Measurements from ENCODE around the gene SLC1A1. TPM values are rescaled to one million over a fixed set of nuclear protein-coding genes. Genes with fewer than 3 reads are reported as not detected.

Gene SLC1A1
- total and polyA plus RNA-seq, 7 donors, result 3.3 to 7.5 (median 5.2) TPM

- TF ChIP-seq CTCF (IDR thresholded peaks at IDR 0.05) (no peak), POLR2A (IDR thresholded peaks at IDR 0.05) (no peak), POLR2AphosphoS5 (IDR thresholded peaks at IDR 0.05) (no peak), EP300 (IDR thresholded peaks at IDR 0.05) (no peak)
These were observed 47.3 kb downstream of the SLC1A1 start for GRCh38 chr9:4537581-4537980.

GRCh38 chr9:4538107-4538506 is 47.8 kb downstream of the SLC1A1 start:
- H3K27me3 ChIP-seq, result no peaks in the 10 kb centered on the region
- intact Hi-C loops (cut with DNase I), result no loop called here
- peaks cover 0 to 5% (median 0%) of the 10 kb centered on the region in 4 donors for H3K9me3 ChIP-seq
- TF ChIP-seq EP300 (IDR thresholded peaks at IDR 0.05) (no peak), POLR2AphosphoS5 (IDR thresholded peaks at IDR 0.05) (no peak)
- peaks cover 0 to 5% (median 0%) of the 10 kb centered on the region in 4 donors for H3K4me1 ChIP-seq
- WGBS, 2 donors, result 18 to 71% methylated on average over 2 of the region's 2 CpGs
- H3K4me3 ChIP-seq, result no peak overlapping the region
- H3K27ac ChIP-seq, result no peak overlapping the region
- H3K36me3 ChIP-seq, result no peaks in the 10 kb centered on the region
- DNase-seq, result no peak

More at GRCh38 chr9:4537581-4537980, 47.3 kb downstream of the SLC1A1 start:
- Histone ChIP-seq H3K4me3 (no peak overlapping the region), H3K27ac (no peak overlapping the region), H3K36me3 (no peaks in the 10 kb centered on the region), H3K9me3 (peaks cover 0 to 5% (median 0%) of the 10 kb centered on the region in 4 donors), H3K4me1 (peaks cover 0 to 4% (median 0%) of the 10 kb centered on the region in 4 donors), H3K27me3 (no peaks in the 10 kb centered on the region)
- 95 to 100% methylated on average over 1 of the region's 1 CpG for WGBS, 2 donors
- DNase-seq, result no peak
- intact Hi-C loops (cut with DNase I), result no loop called here

GRCh38 chr9:4538621-4539020 is 48.4 kb downstream of the SLC1A1 start:
- TF ChIP-seq EP300 (IDR thresholded peaks at IDR 0.05) (no peak), POLR2A (IDR thresholded peaks at IDR 0.05) (no peak), POLR2AphosphoS5 (IDR thresholded peaks at IDR 0.05) (no peak), CTCF (IDR thresholded peaks at IDR 0.05) (no peak)
- H3K4me3 ChIP-seq, result no peak overlapping the region
- no peak for DNase-seq
- H3K27me3 ChIP-seq, result no peaks in the 10 kb centered on the region
- H3K36me3 ChIP-seq, result no peaks in the 10 kb centered on the region
- intact Hi-C loops (cut with DNase I), result no loop called here
- peaks cover 0 to 5% (median 0%) of the 10 kb centered on the region in 4 donors for H3K9me3 ChIP-seq
- no peak overlapping the region for H3K27ac ChIP-seq
- 17 to 58% methylated on average over 4 of the region's 4 CpGs for WGBS, 2 donors
- peaks cover 0 to 5% (median 0%) of the 10 kb centered on the region in 4 donors for H3K4me1 ChIP-seq

GRCh38 chr9:4540425-4540824 is 50.2 kb downstream of the SLC1A1 start:
- Histone ChIP-seq H3K27ac (no peak overlapping the region), H3K4me3 (no peak overlapping the region), H3K36me3 (no peaks in the 10 kb centered on the region), H3K27me3 (no peaks in the 10 kb centered on the region), H3K9me3 (peaks cover 0 to 5% (median 0%) of the 10 kb centered on the region in 4 donors), H3K4me1 (peaks cover 0 to 5% (median 0%) of the 10 kb centered on the region in 4 donors)
- TF ChIP-seq CTCF (IDR thresholded peaks at IDR 0.05), result no peak
- TF ChIP-seq POLR2AphosphoS5 (IDR thresholded peaks at IDR 0.05), result no peak
- TF ChIP-seq EP300 (IDR thresholded peaks at IDR 0.05), result no peak
- no peak for TF ChIP-seq POLR2A (IDR thresholded peaks at IDR 0.05)
- intact Hi-C loops (cut with DNase I), result no loop called here
- DNase-seq, result no peak
- WGBS, 2 donors, result 96% methylated on average over 8 of the region's 8 CpGs

GRCh38 chr9:4541281-4541680 is 51.0 kb downstream of the SLC1A1 start:
- Histone ChIP-seq H3K27ac (no peak overlapping the region), H3K4me1 (peaks cover 0 to 5% (median 0%) of the 10 kb centered on the region in 4 donors), H3K27me3 (no peaks in the 10 kb centered on the region), H3K36me3 (no peaks in the 10 kb centered on the region), H3K4me3 (no peak overlapping the region), H3K9me3 (peaks cover 0 to 5% (median 0%) of the 10 kb centered on the region in 4 donors)
- no peak for TF ChIP-seq EP300 (IDR thresholded peaks at IDR 0.05)
- no peak for TF ChIP-seq CTCF (IDR thresholded peaks at IDR 0.05)
- TF ChIP-seq POLR2A (IDR thresholded peaks at IDR 0.05), result no peak
- TF ChIP-seq POLR2AphosphoS5 (IDR thresholded peaks at IDR 0.05), result no peak
- intact Hi-C loops (cut with DNase I), result no loop called here
- DNase-seq, result no peak
- WGBS, 2 donors, result 16 to 59% methylated on average over 3 of the region's 3 CpGs

Measured in sigmoid colon (tissue), 7 donors.